Daoy (cell line): ENCODE data around the gene PATL2. TPM values are rescaled to one million over a fixed set of nuclear protein-coding genes. Genes with fewer than 3 reads are reported as not detected.
"Not testable (repeated sequence)": the region's sequence is repeated elsewhere in the genome, so short reads cannot be mapped to it uniquely, and the experiment has no call there.

ENCODE experiments used
- DNase-seq: peaks from one replicate; pipeline ENCODE4 v3.0.0-alpha.2; 2015; ENCODE audit warnings: low read depth
- total RNA-seq: library from RNA; depleted of rRNA; stranded (reverse); fragments of >200 nt; shearing (Covaris generic); gene quantifications from 2 replicates; pipeline ENCODE4 v1.2.3, GENCODE V29; 2014

PATL2 gene
- total RNA-seq, 1 experiment from 2014 or later = 0.11 TPM

DNA sequence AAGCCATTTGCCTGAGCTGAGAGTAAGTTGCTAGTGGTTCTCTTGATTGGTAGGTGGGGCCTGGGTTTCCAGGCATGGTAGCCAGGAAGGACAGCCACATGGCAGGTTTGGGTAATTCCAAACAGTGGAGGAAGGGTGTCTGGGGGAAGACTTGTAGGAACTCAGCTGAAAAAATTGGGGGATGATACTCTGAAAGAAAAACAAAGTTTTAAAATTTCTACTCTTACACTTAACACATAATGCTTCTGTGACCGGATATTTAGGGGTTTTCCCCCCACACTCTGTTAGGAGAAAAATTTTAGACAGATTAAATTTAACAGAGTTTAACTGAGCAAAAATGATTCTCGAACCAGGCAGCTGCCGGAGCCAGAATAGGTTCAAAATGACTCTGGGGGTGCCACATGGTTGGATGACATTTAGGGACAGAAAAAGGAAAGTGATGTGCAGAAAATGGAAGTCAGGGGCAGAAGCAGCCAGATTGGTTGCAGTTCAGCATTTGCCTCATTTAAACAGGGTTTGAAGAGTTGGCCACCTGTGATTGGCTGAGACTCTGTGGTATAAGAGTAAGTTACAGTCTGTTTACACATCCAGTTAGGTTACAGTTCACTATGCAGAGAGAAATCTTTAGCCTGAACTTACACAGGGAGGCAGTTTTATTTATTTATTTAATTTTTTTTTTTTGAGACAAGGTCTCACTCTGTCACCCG lies 8.3 kb upstream of the PATL2 start:
- DNase-seq = peak; percentile 36

DNA sequence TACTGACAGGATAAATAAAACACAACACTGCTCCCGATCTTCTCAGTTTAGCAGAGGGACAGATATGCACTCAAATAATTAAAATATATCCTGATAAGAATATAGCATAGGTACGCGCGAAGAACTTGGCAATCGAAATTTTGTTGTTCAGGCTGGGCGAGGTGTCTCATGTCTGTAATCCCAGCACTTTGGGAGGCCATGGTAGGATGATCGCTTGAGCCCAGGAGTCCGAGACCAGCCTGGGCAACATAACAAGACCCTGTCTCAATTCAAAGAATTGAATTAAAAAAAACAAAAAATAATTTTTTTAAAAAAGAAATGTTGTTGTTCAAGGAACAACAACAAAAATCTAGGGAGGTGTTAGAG lies 7.8 kb upstream of the PATL2 start:
- no peak for DNase-seq

DNA sequence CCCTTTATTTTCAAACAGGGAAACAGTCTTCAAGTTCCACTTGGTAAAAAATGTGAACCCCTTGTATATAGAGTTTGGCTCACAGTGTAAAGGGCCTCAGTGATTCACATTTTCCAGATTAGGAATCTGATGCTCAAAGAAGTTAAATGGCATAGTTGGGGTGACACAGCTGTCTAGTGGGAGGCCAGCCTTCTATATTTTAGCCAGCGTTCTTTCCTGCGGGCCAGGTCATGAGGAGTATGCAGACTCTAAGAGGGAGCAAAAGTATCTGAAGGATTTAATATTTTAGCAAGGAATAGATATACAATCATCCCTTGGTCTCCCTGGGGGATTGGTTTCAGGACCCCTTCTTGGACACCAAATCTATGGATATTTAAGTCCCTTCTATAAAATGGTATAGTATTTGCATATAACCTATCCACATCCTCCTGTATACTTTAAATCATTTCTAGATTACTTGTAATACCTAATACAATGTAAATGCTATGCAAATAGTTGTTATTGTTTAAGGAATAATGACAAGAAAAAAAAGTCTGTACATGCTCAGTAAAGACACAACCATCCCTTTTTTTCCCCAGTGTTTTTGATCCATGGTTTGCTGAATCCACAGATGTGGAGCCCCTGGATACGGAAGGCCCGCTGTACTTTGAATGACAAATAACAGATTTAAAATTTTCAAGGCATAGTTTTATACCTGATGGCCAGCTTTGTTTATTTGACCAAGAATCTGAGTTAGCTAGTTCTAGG lies 7.2 kb upstream of the PATL2 start:
- DNase-seq = no peak

DNA sequence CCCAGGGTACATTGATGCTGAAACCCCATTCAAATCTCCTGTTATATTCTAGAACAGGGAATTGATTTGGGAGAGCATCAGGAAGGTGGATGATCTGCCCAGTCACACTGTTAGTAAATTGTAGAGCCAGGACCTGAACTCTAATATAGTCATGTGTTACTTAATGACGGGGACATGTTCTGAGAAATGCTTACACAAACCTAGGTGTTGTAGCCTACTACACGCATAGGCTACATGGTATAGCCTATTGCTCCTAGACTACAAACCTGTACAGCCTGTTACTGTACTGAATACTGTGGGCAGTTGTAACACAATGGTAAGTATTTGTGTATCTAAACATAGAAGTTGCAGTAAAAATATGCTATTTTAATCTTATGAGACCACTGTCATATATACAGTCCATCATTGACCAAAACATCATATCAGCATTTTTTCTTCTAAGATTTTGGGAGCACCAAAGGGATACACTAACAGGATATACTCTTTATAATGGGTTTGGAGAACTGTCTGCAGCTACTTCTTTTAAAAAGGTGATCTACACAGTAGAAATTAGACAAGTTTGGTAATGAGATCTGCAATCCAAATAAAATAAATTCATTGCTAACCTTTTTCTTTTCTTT lies 6.0 kb upstream of the PATL2 start:
- no peak for DNase-seq

DNA sequence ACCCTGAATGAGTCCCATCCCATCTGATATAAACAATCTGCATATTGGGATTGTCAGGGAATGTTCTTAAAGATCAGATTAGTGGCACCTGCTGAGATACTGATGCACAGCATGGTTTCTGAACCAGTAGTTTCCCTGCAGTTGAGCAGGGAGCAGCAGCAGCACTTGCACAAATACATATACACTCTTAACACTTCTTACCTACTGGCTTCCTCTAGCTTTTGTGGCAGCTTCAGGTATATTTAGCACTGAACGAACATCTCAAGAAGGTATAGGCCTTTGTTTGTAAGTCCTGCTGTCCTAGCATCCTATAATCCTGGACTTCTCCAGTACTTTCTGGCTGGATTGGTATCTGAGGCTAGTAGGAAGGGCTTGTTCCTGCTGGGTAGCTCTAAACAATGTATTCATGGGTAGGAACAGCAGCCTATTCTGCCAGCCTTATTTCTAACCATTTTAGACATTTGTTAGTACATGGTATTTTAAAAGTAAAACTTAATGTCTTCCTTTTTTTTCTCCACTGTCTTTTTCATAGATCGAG lies 4.7 kb upstream of the PATL2 start:
- no peak for DNase-seq

DNA sequence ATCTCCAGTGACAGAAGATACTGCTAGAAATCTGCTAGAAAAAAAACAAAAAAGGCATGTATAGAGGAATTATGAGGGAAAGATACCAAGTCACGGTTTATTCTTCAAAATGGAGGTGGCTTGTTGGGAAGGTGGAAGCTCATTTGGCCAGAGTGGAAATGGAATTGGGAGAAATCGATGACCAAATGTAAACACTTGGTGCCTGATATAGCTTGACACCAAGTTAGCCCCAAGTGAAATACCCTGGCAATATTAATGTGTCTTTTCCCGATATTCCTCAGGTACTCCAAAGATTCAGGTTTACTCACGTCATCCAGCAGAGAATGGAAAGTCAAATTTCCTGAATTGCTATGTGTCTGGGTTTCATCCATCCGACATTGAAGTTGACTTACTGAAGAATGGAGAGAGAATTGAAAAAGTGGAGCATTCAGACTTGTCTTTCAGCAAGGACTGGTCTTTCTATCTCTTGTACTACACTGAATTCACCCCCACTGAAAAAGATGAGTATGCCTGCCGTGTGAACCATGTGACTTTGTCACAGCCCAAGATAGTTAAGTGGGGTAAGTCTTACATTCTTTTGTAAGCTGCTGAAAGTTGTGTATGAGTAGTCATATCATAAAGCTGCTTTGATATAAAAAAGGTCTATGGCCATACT lies 4.1 kb upstream of the PATL2 start:
- DNase-seq = no peak

DNA sequence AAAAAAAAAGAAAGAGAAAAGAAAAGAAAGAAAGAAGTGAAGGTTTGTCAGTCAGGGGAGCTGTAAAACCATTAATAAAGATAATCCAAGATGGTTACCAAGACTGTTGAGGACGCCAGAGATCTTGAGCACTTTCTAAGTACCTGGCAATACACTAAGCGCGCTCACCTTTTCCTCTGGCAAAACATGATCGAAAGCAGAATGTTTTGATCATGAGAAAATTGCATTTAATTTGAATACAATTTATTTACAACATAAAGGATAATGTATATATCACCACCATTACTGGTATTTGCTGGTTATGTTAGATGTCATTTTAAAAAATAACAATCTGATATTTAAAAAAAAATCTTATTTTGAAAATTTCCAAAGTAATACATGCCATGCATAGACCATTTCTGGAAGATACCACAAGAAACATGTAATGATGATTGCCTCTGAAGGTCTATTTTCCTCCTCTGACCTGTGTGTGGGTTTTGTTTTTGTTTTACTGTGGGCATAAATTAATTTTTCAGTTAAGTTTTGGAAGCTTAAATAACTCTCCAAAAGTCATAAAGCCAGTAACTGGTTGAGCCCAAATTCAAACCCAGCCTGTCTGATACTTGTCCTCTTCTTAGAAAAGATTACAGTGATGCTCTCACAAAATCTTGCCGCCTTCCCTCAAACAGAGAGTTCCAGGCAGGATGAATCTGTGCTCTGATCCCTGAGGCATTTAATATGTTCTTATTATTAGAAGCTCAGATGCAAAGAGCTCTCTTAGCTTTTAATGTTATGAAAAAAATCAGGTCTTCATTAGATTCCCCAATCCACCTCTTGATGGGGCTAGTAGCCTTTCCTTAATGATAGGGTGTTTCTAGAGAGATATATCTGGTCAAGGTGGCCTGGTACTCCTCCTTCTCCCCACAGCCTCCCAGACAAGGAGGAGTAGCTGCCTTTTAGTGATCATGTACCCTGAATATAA lies 2.2 kb upstream of the PATL2 start:
- DNase-seq = no peak

DNA sequence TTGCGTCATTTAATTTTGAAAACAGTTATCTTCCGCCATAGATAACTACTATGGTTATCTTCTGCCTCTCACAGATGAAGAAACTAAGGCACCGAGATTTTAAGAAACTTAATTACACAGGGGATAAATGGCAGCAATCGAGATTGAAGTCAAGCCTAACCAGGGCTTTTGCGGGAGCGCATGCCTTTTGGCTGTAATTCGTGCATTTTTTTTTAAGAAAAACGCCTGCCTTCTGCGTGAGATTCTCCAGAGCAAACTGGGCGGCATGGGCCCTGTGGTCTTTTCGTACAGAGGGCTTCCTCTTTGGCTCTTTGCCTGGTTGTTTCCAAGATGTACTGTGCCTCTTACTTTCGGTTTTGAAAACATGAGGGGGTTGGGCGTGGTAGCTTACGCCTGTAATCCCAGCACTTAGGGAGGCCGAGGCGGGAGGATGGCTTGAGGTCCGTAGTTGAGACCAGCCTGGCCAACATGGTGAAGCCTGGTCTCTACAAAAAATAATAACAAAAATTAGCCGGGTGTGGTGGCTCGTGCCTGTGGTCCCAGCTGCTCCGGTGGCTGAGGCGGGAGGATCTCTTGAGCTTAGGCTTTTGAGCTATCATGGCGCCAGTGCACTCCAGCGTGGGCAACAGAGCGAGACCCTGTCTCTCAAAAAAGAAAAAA lies 1.4 kb upstream of the PATL2 start:
- peak; percentile 89 for DNase-seq

DNA sequence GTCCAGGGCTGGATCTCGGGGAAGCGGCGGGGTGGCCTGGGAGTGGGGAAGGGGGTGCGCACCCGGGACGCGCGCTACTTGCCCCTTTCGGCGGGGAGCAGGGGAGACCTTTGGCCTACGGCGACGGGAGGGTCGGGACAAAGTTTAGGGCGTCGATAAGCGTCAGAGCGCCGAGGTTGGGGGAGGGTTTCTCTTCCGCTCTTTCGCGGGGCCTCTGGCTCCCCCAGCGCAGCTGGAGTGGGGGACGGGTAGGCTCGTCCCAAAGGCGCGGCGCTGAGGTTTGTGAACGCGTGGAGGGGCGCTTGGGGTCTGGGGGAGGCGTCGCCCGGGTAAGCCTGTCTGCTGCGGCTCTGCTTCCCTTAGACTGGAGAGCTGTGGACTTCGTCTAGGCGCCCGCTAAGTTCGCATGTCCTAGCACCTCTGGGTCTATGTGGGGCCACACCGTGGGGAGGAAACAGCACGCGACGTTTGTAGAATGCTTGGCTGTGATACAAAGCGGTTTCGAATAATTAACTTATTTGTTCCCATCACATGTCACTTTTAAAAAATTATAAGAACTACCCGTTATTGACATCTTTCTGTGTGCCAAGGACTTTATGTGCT lies 721 bp upstream of the PATL2 start:
- DNase-seq = peak; percentile 36

DNA sequence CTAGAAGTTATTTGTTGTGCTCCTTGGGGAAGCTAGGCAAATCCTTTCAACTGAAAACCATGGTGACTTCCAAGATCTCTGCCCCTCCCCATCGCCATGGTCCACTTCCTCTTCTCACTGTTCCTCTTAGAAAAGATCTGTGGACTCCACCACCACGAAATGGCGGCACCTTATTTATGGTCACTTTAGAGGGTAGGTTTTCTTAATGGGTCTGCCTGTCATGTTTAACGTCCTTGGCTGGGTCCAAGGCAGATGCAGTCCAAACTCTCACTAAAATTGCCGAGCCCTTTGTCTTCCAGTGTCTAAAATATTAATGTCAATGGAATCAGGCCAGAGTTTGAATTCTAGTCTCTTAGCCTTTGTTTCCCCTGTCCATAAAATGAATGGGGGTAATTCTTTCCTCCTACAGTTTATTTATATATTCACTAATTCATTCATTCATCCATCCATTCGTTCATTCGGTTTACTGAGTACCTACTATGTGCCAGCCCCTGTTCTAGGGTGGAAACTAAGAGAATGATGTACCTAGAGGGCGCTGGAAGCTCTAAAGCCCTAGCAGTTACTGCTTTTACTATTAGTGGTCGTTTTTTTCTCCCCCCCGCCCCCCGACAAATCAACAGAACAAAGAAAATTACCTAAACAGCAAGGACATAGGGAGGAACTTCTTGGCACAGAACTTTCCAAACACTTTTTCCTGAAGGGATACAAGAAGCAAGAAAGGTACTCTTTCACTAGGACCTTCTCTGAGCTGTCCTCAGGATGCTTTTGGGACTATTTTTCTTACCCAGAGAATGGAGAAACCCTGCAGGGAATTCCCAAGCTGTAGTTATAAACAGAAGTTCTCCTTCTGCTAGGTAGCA lies 657 bp downstream of the PATL2 start:
- no peak for DNase-seq

DNA sequence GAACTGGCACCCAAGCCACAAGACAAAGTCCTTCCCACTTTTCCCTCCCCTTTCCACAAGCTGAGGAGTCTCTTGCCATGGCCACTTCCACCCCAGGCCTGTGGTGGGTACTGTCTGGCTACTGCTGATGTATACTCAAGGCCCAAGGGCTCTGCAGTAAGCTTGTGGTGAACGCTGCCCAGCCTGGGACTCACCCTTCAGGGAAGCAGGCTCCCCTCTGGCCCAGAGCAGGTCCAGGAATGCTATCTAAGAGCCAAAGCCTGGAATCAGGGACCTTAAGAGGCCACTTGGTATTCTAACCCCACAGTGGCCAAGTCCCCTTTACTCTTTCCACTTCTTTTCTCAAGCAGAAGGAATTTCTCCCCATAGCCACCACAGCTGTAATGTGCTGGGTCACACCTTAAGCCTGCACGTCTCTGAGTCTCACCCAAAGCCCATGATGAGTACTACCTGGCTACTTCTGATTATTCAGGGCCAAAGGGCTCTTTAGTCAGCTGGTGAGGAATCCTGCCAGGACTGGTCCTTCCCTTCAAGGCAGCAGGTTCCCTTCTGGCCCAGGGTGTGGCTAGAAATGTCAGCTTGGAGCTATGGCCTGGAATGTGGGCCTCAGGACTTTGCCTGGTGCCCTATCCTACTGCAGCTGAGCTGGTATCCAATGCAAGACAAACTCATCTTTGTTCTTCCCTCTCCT lies 4.0 kb downstream of the PATL2 start:
- no peak for DNase-seq

DNA sequence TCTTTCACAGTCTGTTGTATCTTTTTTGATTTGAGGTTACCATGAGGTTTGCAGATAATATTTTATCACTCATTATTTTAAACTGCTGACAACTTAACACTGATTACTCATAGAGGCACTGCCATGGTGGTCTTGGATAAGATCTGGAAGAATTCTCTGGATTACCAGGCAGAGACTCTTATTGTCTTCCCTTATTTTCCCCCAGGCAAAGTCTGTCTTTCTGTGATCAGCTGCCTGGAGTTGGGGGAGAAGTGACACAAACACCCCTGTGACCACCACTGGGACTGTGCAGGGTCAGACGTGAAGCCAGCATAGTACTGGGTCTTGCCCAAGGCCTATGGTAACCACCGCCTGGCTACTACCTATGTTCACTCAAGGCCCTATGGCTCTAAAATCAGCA lies 4.7 kb downstream of the PATL2 start:
- no peak for DNase-seq

DNA sequence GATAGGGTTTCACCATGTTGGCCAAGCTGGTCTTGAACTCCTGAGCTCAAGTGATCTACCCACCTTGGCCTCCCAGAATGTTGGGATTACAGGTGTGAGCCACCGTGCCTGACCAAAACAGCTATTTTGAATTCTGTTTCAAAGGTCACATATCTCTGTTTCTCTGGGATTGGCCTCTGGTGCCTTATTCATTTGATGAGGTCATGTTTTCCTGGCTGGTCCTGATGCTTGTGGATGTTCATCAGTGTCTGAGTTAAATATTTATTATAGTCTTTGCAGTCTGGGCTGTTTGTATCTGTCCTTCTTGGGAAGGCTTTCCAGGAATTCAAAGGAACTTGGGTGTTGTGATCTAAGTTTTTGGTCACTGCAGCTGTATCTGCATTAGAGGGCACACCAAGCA lies 5.1 kb downstream of the PATL2 start:
- DNase-seq = no peak

DNA sequence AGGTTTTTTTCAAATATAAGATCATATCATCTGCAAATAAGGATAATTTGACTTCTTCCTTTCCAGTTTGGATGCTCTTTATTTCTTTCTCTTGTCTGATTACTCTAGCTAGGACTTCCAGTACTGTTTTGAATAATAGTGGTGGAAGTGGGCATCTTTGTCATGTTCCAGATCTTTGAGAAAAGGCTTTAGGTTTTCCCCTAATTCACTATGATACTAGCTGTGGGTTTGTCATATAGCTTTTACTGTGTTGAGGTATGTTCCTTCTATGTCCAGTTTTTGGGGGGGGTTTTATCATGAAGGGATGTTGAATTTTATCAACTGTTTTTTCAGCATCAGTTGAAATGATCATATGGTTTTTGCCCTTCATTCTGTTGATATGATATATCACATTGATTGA lies 10.4 kb downstream of the PATL2 start:
- DNase-seq = not testable (repeated sequence)

DNA sequence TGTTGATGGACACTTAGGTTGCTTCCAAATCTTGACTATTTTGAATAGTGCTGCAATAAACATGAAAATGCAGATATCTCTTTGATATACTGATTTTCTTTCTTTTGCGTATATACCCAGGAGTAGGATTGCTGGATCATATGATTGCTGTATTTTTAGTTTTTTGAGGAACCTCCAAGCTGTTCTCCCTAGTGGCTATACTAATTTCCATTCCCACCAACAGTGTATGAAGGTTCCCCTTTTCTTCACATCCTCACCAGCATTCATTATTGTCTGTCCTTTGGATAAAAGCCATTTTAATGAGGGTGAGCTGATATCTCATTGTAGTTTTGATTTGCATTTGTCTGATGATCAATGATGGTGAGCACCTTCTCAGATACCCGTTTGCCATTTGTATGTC lies 12.5 kb downstream of the PATL2 start:
- DNase-seq = no peak

DNA sequence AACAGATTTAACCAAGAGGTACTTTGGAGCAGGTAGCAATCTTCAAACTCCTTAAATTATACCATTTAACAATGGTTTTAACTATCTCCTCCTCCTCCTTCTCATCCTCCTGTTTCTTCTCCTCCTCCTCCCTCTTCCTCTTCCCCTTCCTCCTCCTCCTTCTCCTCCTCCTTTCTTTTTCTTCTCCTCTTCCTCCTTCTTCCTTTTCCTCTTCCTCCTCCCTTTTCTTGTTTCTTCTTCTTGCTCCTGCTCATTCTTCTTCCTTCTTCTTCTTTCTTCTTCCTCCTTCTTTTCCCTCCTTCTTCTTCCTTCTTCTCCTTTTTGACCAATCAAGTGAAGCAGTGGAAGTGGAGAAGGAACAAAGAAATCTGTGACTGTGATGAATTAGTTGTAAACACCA lies 14.1 kb downstream of the PATL2 start:
- no peak for DNase-seq

DNA sequence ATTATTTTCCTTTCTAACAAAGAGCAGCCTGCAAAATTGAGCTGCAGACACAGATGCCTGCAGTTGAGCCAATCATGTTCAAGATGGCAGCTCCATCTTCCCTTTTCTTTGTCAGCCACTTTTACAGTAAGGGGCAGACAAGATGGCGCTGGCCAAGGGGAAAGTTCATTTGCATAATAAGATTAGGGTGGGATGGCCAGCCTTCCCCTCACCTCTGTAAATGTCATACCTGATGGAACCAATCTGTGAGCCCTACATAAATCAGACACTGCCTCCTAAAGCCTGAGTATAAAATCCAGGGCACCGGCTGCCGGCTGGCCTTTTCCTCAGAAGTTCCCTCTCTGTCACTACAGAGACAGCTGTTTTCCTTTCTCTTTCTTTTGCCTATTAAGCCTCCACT lies 15.8 kb downstream of the PATL2 start:
- no peak for DNase-seq

DNA sequence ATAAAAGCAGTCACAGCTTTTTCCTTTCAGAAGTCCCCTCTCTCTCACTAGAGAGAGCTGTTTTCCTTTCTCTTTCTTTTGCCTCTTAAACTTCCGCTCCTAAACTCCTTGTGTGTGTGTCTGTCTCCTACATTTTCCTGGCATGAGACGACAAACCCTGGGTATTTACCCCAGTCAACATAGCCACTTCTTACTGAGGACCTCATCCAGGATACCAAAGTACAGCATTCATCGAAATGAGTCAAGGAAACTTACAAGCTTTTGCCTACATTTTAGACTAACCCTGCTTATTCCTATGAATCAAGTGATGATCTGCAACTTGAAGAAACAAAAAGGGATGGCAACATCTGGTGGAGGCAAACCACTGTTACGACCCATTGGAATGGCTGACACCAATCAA lies 16.7 kb downstream of the PATL2 start:
- no peak for DNase-seq

DNA sequence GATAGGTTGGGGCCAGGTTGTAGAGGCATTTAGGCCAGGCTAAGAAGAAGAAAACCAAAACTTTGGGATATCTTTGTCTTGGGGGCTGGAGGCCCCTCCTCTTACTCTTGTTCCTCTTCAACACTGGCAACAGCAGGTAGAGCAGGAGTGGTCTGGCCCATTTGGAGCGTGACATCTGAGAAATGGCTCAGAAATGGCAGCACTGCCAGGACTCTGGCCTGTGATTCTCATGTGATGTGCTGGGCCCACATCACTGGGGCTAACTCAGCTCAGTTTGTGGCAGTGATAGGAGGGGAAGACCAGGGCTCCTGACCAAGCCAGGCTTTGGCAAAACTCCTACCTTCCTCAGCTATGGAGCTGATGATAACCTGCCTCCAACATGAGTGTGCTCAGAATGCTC lies 18.5 kb downstream of the PATL2 start:
- DNase-seq = no peak
